Endometrial microvascular endothelial cells (primary cell): Measurements from ENCODE around the gene KSR1. TPM values are rescaled to one million over a fixed set of nuclear protein-coding genes. Genes with fewer than 3 reads are reported as not detected.

Source experiments
- in situ Hi-C: cut with HindIII; loops from 2 replicates; pipeline ENCODE4 v1.10.0; 2017; ENCODE audit warnings: low sequenced_read_pairs, low pct_unique_long_range_greater_than_20kb; ENCODE audit errors: inconsistent ontology term
- total RNA-seq: library from RNA; depleted of rRNA; stranded (reverse); fragments of >200 nt; gene quantifications from one replicate; pipeline ENCODE4 v1.2.3, GENCODE V29; 2015; ENCODE audit errors: inconsistent ontology term

Gene KSR1
- total RNA-seq, 1 donor from 2014 or later, result 29.9 TPM

DNA sequence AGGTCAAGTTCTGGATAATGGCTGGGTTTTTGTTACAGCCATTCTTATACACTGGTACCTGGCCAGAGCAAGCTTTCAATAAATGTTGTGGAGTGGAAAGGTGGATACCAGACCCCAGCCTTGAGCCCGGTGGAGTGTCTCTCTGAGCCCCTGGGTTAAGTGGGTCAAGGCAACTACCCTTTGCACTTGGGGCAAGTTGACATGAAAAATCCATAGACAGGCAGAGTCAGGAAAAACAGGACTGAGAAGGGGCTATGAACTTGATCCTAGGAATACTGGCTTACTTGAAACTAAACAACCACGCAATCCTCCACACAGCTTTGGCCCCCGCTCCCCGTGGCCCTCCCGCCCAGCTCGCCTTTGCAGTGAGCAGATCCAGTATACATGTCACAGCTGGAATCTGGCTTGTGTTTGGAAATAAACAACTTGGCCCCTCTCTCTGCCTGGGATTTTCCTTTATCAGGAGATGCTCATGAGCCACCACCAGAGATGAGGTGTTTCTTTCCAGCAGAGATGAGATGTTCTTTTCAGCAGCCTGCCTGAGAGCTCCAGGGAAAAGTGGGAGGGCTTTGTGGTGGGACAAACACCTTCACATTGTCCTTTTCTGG lies 65.9 kb downstream of the KSR1 start:
- in situ Hi-C loops, result no loop called here

DNA sequence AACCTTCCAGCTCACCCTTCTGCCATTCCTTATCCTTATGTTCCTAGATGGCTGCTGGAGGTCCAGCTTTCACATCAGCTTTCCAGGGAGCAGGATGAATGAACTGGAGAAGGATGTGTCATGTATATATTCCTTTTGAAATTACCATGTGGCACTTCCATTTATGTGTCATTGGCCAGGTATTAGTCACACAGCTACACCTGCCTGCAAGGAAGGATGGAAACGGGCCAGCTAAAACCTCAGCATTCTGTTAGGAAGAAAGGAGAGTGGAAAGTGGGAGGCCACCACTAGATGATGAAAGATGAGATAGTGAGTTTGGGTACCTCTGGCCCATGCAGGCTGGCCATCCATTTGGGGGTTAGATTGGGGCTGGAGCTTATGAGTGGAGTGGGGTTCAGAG lies 67.5 kb downstream of the KSR1 start:
- in situ Hi-C loops, result no loop called here

DNA sequence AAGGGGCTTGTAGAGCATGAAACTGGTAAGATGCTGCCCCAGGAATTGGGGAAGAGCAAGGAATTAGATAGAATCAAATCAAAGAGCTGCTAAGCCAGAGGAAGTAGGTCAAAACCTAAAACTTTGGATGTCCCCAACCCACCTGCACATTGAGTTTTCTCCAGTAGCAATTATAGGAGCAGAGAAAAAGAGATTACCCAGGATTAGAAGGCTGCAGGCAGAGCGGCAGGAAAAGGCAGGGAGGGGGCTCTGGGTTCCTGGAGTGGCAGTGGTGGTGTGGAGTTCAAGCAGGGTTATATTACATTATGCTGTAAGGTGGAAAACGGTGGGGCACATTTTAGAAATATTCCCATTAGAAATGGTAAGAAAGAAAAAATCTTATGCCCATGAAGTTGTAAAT lies 68.3 kb downstream of the KSR1 start:
- in situ Hi-C loops, result no loop called here

DNA sequence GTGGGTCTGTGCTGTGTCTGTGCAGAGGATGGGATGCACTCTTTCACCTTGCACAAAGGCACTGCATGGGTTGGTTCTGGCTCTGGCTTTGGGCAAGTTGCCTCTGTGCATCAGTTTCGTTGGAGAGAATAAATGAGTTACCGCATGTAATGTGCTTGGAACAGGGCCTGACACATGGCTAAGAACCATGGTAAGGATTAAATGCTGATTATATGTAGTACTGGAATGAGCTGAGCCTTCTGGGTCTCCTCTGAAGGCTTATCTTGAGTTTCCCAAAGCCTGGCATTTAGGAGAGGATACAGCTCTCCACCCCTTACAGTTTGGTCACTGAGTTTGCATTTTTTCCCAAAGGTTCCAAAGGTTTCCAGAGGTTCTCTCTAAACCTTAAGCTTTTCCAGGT lies 69.1 kb downstream of the KSR1 start:
- in situ Hi-C loops, result no loop called here

DNA sequence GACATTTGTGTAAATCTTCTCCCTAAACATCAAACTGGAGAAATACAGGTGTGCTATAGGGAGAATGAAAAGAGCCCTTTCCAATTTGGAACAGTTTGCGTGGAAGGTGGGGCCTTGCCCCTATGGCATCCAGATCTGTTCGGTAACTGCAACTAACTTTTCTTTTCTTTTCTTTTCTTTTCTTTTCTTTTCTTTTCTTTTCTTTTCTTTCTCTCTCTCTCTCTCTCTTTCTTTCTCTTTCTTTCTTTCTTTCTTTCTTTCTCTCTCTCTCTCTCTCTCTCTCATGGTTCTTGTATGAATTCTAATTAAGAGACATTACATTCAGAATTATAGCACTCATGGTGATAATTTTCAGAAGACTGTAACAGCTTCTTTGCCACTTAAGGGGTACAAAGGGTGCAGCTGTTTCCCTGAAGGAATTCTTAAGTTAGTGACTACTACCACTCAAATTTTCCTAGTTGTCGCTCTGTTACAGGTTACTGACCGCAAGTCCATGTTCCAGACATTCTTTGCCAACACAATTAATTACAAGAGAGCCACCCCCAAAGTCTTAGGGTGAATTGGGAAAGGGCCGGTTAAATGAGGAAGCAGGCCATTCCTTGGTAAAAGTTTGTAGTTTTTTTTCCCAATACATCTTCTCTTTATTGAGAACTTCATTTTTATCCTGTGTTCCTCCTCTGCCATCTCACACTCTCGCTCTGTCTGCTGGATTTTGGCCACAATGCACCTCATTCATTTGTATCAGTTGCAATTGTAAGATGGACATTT lies 69.8 kb downstream of the KSR1 start:
- in situ Hi-C loops, result no loop called here

- in situ Hi-C loops, result no loop called here
These were observed 70.4 kb downstream of the KSR1 start for GRCh38 chr17:27526604-27527002.

GRCh38 chr17:27529230-27529796 lies 73.1 kb downstream of the KSR1 start:
- in situ Hi-C loops, result no loop called here

GRCh38 chr17:27530764-27531391 lies 74.6 kb downstream of the KSR1 start:
- in situ Hi-C loops, result no loop called here

DNA sequence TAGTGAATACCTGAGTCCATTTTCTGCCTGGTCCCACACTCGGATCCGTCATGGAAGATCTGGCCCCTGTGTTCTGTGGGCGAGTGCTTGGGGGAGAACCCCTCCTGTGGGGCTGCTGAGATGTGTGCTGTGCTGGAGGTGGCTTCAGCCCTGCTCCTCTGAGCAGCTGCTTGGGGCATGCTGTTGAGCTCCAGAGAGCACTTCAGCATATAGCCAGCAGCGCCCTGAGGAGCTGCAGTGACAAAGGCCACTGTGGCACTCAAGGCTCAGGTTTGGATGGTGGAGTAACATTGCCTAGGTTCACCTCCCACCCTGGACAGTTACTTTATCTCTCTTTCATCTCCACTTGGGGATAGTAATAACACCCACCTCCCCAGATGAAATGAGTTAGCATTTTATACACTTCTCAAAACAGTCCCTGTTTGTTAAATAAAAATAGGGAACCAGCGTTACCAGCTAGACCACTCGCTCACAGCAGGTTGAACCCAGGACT lies 75.3 kb downstream of the KSR1 start:
- in situ Hi-C loops, result no loop called here

DNA sequence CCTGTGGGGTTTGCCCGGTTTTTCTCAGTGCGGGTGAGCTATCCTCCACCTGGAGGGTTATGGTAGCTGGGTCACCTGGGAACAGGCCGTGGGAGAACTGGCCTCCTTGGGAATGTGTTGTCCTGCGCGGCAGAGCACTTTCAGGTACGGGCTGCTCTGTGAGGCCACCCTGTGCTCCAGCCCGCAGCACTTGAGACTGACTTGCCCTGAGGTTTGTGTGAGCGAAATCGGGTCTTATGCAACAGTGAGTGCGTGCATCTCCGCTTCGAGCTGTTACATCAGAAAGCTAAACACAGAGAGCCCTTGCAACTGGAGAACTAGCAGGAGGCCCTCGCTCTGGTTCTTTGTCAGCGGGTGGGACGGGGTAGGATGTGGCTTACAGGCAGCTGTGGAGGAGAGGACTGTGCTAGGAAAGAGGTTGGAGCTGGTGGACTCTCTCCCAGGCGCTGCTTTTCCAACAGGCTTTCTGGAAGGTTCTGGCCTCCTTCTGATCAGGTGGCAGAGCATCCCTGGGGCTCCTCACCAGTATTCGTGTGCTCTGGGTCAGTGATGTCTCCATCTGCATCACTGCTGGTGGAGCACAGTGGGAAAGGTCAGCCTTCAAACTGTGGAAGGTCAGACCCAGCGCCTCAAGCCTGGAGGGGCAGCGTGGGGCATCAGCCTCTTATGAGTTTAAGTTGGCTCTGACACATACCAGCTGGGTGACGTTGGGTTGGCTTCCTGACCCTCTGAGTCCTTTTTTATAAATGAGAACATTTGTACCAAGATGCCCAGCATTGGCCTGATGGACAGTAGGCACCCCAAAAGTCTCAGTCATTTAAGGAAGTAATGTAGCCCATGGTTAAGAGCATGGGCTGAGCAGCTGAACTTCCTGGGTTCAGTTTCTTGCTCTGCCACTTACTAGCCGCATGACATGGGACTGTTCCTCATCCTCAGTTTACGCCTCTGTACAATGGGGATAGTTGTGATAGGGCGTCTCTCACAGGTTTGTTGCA lies 76.3 kb downstream of the KSR1 start:
- in situ Hi-C loops, result no loop called here

- in situ Hi-C loops, result no loop called here
These were observed 77.9 kb downstream of the KSR1 start for GRCh38 chr17:27533874-27534815.

DNA sequence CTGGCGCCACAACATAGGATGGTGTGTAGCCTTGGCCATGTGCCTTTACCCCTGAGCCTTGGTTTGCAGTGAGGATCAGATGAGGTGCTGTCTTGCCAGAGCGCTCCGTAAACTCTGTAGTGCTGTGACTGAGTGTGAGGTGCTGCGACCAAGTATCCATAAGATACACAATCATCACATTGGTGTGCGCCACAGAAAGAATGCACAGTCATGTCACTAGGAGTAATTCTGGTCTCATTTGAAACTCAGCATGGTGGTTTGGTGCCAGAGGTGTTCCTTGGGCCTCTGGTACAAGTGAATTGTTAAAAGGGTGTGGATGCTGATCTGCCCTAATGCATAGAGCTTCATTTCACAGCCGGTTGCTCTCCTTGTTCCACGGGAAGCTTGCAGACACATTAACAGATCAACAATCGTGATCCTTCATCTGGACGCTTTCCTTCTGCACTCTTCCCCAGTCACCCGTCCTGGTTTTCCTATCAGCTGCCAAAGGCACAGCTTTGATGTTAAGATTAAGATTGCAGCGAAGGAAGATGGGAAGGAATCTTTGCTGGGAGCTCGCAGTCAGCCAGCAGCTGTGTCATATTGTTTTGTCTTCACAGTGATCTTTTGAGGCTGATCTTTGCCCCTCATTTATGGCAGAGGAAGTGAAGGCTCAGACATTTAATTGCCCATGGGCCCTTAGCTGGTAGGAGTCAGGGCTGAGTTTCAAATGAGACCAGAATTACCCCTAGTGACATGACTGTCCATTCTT lies 79.1 kb downstream of the KSR1 start:
- in situ Hi-C loops, result no loop called here

GRCh38 chr17:27535975-27536374 lies 79.7 kb downstream of the KSR1 start:
- in situ Hi-C loops, result no loop called here

DNA sequence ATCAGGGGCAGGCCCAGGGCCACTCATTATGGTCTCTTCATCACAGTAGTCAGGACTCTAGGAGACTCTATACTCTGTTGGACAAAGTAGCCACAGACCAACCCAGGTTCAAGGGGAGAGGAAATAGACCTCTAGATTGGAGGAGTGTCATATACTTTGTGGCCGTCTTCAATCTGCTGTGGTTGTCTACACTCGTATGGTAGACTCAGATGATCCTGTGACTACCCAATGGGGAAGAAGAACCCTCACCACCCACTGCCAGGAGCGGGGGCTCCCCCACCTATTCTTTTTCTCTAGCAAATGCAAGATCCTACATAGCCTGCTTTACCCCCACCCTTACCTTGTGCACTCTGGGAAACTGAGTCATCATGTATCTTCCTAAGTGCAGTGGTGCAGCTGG lies 80.5 kb downstream of the KSR1 start:
- in situ Hi-C loops, result no loop called here

GRCh38 chr17:27538156-27538955 lies 82.1 kb downstream of the KSR1 start:
- in situ Hi-C loops, result no loop called here

- in situ Hi-C loops, result no loop called here
These were observed 82.9 kb downstream of the KSR1 start for GRCh38 chr17:27539152-27539551.
